ENCODE measurements around the gene SDC3. TPM values are rescaled to one million over a fixed set of nuclear protein-coding genes. Genes with fewer than 3 reads are reported as not detected.

SDC3 gene
- total RNA-seq, 2 experiments from 2014 or later = 0.19 to 0.49 TPM

- no peak for DNase-seq
- H3K27ac Mint-ChIP-seq = no peak overlapping the region
- intact Hi-C loops (cut with micrococcal nuclease) = no loop called here
- H3K4me3 Mint-ChIP-seq = no peak overlapping the region
- no peaks in the 10 kb centered on the region for H3K9me3 Mint-ChIP-seq
- CTCF ChIA-PET = interaction anchor here (0.7 kb wide), 1 partner anchor 19 kb away, joined by 6 read pairs; no protein-coding TSS in a partner anchor
- H3K27me3 Mint-ChIP-seq (ENCODE audit: low read depth) = peaks cover 3% of the 10 kb centered on the region
- no peaks in the 10 kb centered on the region for H3K36me3 Mint-ChIP-seq (ENCODE audit: low read depth)
- no peaks in the 10 kb centered on the region for H3K4me1 Mint-ChIP-seq (ENCODE audit: low read depth)
Measured at GRCh38 chr1:30890502-30891226, 17.9 kb downstream of the SDC3 start.

GRCh38 chr1:30889511-30889910, 19.0 kb downstream of the SDC3 start:
- H3K36me3 Mint-ChIP-seq (ENCODE audit: low read depth) = no peaks in the 10 kb centered on the region
- H3K27me3 Mint-ChIP-seq (ENCODE audit: low read depth) = peaks cover 3% of the 10 kb centered on the region
- intact Hi-C loops (cut with micrococcal nuclease) = no loop called here
- no peaks in the 10 kb centered on the region for H3K9me3 Mint-ChIP-seq
- CTCF ChIA-PET = interaction anchor here (0.7 kb wide), 1 partner anchor 87 kb away, joined by 3 read pairs; no protein-coding TSS in a partner anchor
- DNase-seq = no peak
- no peak overlapping the region for H3K4me3 Mint-ChIP-seq
- no peak overlapping the region for H3K27ac Mint-ChIP-seq
- H3K4me1 Mint-ChIP-seq (ENCODE audit: low read depth) = no peaks in the 10 kb centered on the region

- Mint-ChIP-seq H3K4me3 (no peak overlapping the region), H3K4me1 (ENCODE audit: low read depth) (no peaks in the 10 kb centered on the region), H3K36me3 (ENCODE audit: low read depth) (no peaks in the 10 kb centered on the region), H3K27ac (no peak overlapping the region), H3K9me3 (no peaks in the 10 kb centered on the region), H3K27me3 (ENCODE audit: low read depth) (peaks cover 3% of the 10 kb centered on the region)
- CTCF ChIA-PET = interaction anchor here (0.7 kb wide), 1 partner anchor 87 kb away, joined by 3 read pairs; no protein-coding TSS in a partner anchor
- intact Hi-C loops (cut with micrococcal nuclease) = no loop called here
- DNase-seq = no peak
Measured at GRCh38 chr1:30888975-30889374, 19.6 kb downstream of the SDC3 start.

- no peaks in the 10 kb centered on the region for H3K4me1 Mint-ChIP-seq (ENCODE audit: low read depth)
- peaks cover 3% of the 10 kb centered on the region for H3K27me3 Mint-ChIP-seq (ENCODE audit: low read depth)
- H3K36me3 Mint-ChIP-seq (ENCODE audit: low read depth) = no peaks in the 10 kb centered on the region
- H3K27ac Mint-ChIP-seq = no peak overlapping the region
- intact Hi-C loops (cut with micrococcal nuclease) = no loop called here
- CTCF ChIA-PET = no interaction called here
- DNase-seq = no peak
- H3K4me3 Mint-ChIP-seq = no peak overlapping the region
- H3K9me3 Mint-ChIP-seq = no peaks in the 10 kb centered on the region
Measured at GRCh38 chr1:30888391-30888790, 20.2 kb downstream of the SDC3 start.

GRCh38 chr1:30887485-30888315, 20.9 kb downstream of the SDC3 start:
- Mint-ChIP-seq H3K4me3 (no peak overlapping the region), H3K27ac (no peak overlapping the region), H3K4me1 (ENCODE audit: low read depth) (no peaks in the 10 kb centered on the region), H3K36me3 (ENCODE audit: low read depth) (no peaks in the 10 kb centered on the region), H3K27me3 (ENCODE audit: low read depth) (peaks cover 3% of the 10 kb centered on the region), H3K9me3 (no peaks in the 10 kb centered on the region)
- no peak for DNase-seq
- intact Hi-C loops (cut with micrococcal nuclease) = no loop called here
- CTCF ChIA-PET = no interaction called here

- Mint-ChIP-seq H3K27me3 (ENCODE audit: low read depth) (peaks cover 4% of the 10 kb centered on the region), H3K4me3 (no peak overlapping the region), H3K4me1 (ENCODE audit: low read depth) (no peaks in the 10 kb centered on the region), H3K27ac (no peak overlapping the region), H3K9me3 (no peaks in the 10 kb centered on the region), H3K36me3 (ENCODE audit: low read depth) (no peaks in the 10 kb centered on the region)
- CTCF ChIA-PET = no interaction called here
- no peak for DNase-seq
- intact Hi-C loops (cut with micrococcal nuclease) = no loop called here
Measured at GRCh38 chr1:30886710-30887428, 21.7 kb downstream of the SDC3 start.

GRCh38 chr1:30885570-30886522, 22.7 kb downstream of the SDC3 start:
- CTCF ChIA-PET = no interaction called here
- peaks cover 5% of the 10 kb centered on the region for H3K27me3 Mint-ChIP-seq (ENCODE audit: low read depth)

GRCh38 chr1:30884723-30885122, 23.8 kb downstream of the SDC3 start:
- Mint-ChIP-seq H3K36me3 (ENCODE audit: low read depth) (no peaks in the 10 kb centered on the region), H3K27ac (no peak overlapping the region), H3K27me3 (ENCODE audit: low read depth) (peaks cover 5% of the 10 kb centered on the region), H3K9me3 (no peaks in the 10 kb centered on the region), H3K4me1 (ENCODE audit: low read depth) (no peaks in the 10 kb centered on the region), H3K4me3 (no peak overlapping the region)
- no peak for DNase-seq
- CTCF ChIA-PET = interaction anchor here (0.9 kb wide), 1 partner anchor 26 kb away, joined by 3 read pairs; no protein-coding TSS in a partner anchor
- intact Hi-C loops (cut with micrococcal nuclease) = no loop called here

More at GRCh38 chr1:30885570-30886522, 22.7 kb downstream of the SDC3 start:
- no peak overlapping the region for H3K27ac Mint-ChIP-seq
- H3K4me3 Mint-ChIP-seq = no peak overlapping the region
- H3K36me3 Mint-ChIP-seq (ENCODE audit: low read depth) = no peaks in the 10 kb centered on the region
- DNase-seq = no peak
- intact Hi-C loops (cut with micrococcal nuclease) = no loop called here
- no peaks in the 10 kb centered on the region for H3K4me1 Mint-ChIP-seq (ENCODE audit: low read depth)
- H3K9me3 Mint-ChIP-seq = no peaks in the 10 kb centered on the region

GRCh38 chr1:30883389-30884172, 25.0 kb downstream of the SDC3 start:
- intact Hi-C loops (cut with micrococcal nuclease) = no loop called here
- H3K27ac Mint-ChIP-seq = no peak overlapping the region
- no peaks in the 10 kb centered on the region for H3K36me3 Mint-ChIP-seq (ENCODE audit: low read depth)
- DNase-seq = no peak
- no peak overlapping the region for H3K4me3 Mint-ChIP-seq
- peaks cover 8% of the 10 kb centered on the region for H3K27me3 Mint-ChIP-seq (ENCODE audit: low read depth)
- no peaks in the 10 kb centered on the region for H3K9me3 Mint-ChIP-seq
- no peaks in the 10 kb centered on the region for H3K4me1 Mint-ChIP-seq (ENCODE audit: low read depth)
- CTCF ChIA-PET = no interaction called here

- no peak overlapping the region for H3K27ac Mint-ChIP-seq
- no peaks in the 10 kb centered on the region for H3K9me3 Mint-ChIP-seq
- peaks cover 8% of the 10 kb centered on the region for H3K27me3 Mint-ChIP-seq (ENCODE audit: low read depth)
- H3K4me3 Mint-ChIP-seq = no peak overlapping the region
- H3K36me3 Mint-ChIP-seq (ENCODE audit: low read depth) = no peaks in the 10 kb centered on the region
- intact Hi-C loops (cut with micrococcal nuclease) = no loop called here
- no peaks in the 10 kb centered on the region for H3K4me1 Mint-ChIP-seq (ENCODE audit: low read depth)
- CTCF ChIA-PET = no interaction called here
- DNase-seq = no peak
Measured at GRCh38 chr1:30882678-30883388, 25.7 kb downstream of the SDC3 start.
